ENCODE measurements around the gene NUB1.

The NUB1 gene

DNA sequence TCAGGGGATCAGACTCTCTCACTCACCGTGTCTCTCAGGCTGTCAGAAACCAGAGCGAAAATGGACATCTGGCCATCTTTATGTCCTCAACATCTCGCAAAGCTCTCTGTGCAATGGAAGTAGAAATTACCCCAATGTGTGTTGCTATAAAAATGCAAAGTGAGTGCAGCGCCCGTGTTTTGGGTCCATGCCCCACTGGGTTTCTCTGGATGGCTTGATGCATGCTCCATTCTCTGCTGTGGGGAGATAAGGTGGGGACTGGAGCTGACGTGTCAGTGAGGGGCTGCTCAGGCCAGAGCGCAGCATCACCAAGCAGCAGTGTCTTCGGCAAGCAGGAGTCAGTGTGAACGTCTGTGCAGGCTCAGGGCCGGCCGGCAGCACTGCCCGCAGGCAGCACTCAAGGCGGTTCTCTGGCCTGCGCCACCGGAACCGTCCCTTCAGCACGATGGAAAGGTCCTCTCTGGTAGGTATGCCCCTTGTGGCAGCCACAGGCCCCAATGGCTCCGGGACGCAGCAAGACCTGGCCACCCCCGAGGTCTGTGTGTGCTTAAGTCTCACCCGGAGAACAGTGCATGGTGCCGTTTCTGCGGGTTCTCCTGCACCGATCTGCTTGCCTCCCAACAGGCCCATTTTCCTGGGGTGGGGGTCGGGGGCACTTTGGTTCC, 38.1 kb downstream of the NUB1 start:
- no peak for DNase-seq

DNA sequence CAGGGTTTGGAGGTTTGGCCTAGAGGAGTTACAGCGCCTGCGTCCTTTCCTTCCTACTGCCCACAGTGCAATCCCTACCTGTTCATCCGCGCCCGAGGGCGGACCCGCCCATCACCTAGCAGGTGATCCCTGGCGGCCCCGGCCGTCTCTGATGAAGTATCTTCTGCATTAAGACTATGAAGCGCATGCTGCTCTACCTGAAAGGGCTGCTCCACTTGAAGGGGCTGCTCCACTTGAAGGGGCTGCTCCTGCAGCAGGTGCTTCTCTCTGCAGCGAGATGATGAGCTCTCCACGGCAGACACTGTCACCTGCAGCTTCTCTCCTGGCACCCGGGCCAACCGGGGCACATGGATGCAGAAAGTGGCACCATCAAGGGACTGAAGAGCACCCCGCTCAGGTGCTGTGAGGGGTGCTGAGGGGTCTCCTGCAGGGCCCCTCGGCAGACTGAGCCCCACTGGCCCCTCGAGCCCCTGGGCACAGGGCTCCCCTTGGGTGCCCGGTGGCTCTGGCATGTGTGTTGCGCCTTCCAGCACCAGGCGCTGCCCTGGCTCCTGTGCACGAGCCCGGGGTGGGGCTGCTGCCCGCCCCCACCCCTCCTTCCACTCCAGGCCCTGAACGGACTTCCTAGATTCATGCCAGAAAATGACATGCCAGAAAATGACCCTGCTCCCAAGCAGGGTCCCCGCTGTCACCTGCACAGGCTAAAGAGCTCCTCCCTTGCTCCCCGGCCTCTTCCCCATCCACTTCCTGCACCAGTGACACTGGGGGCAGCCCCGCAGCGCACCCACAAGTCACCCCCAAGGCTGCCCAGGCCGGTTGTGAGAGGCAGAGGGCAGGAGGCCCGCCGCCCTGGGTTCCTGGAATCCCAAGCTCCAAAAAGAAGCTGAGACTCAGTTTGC, 38.8 kb downstream of the NUB1 start:
- DNase-seq, result no peak

DNA sequence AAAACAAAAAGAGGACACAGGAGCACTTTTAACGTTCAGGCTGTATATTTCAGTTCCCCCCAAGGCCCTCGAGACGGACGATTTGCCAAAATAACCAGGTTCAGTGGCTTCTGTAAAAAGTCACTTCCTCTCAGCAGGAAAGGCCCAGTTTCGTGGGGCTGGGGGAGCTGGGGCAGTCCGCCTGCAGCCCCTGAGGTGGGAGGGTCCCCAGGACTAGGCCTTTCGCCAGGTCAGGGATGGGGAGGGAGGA, 39.4 kb downstream of the NUB1 start:
- no peak for DNase-seq

DNA sequence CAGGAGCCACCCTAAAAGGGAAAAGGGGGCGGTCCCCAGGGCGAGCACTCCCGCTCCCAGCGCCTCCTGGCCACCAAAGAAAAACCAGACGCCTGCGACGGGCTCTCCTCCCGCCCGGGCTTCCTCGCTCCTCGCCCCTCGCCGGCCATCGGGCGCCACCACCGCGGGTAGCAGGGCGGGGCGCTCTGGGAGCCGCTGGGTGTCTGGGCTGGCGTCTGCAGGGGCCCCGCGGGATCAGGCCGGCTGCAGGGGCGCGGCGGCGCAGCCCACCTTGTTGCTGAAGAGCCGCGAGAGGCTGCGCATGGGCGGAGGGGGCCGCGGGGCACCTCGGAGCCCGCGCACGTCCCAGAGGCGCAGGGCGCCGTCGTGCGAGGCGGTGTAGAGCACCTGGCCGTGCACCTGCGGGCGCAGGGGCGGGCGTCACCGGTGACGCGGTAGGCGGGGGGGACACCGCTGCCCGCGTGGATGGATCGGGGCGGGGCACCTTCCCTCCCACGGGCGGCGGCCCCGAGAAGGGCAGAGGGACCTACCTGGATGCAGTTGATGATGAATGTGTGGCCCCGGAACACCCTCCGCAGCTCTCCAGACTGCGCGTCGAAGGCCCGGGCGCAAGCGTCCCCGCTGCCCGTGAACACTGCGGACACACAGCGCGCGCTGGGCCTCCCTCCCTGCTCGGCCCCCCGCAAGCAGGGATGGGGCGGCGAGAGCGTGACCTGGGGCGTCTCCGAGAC, 39.9 kb downstream of the NUB1 start:
- peak; percentile 28 for DNase-seq

GRCh38 chr7:151382079-151382885, 40.7 kb downstream of the NUB1 start:
- no peak for DNase-seq

DNA sequence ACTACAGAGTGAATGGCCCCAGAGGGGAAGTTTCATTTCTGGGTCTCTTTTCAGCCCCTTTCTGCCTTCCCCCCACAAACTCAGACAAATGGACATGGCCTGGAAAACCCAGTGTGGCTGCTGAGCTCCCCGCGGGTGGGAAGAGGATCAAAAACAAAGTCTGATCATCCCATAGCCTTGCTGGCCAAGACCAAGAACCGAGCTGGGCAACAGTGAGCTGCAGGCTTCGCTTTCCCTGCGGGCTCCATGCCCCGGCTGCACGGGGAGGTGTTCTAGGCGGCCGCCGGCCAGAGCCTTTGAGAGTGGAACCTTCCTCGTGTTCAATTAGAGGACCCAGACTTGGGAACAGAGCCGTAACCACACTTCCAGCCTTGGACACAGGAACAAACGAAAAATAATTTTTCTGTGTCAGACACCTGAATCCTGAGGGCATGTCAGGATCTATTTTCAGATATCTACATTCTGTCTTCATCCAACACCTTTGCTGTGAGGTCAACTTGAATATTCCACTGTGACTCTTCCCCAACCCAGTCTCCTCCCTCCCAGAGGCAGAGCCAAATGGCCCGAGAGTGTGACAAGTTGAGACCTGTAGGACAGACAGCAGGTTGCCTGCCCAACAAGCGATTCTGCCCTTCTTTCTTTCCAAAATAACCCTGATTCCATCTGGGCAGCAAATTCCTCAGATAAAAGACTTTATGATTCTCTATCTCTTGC, 42.2 kb downstream of the NUB1 start:
- no peak for DNase-seq

- DNase-seq, result no peak
These were observed 42.7 kb downstream of the NUB1 start for GRCh38 chr7:151384352-151384697.

DNA sequence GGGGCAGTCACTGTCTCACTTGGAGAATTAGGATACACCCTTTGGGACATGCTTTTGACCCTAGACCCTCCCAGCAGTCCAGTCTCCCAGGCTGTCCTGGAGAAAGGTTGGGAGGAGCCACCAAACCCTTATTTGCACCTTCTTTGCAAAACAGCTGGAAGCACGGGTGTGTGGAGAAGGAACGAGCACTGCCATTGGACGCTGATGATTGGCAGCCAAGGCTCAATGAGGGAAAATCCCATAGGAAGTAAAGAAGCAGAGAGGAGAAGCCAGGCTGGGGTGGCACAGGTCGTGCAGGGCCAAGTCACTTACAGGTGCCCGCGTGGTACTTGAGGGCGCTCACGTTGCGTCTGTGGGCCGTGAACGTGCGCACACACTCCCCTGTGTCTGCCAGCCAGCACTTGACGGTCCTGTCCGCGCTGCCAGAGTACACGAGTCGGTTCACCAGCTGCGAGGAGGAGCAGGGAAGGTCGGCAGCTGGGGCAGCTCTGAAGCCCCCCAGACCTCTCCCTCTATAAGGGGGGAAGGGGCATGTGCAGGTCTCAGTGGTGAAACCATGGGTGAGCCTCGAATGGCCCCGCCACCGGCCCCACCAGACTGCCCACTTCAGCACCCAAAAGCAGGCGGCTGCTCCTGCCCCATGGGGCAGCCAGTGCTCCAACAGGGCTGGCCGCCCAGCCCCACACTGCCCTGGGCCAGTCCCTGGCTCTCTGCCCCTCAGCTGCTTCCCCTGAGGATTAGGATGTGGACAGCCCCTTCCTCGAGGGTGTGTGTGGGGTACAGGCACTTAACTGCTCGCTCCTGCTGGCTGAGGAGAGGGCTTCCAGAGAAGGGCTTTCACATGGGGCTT, 43.4 kb downstream of the NUB1 start:
- no peak for DNase-seq

DNA sequence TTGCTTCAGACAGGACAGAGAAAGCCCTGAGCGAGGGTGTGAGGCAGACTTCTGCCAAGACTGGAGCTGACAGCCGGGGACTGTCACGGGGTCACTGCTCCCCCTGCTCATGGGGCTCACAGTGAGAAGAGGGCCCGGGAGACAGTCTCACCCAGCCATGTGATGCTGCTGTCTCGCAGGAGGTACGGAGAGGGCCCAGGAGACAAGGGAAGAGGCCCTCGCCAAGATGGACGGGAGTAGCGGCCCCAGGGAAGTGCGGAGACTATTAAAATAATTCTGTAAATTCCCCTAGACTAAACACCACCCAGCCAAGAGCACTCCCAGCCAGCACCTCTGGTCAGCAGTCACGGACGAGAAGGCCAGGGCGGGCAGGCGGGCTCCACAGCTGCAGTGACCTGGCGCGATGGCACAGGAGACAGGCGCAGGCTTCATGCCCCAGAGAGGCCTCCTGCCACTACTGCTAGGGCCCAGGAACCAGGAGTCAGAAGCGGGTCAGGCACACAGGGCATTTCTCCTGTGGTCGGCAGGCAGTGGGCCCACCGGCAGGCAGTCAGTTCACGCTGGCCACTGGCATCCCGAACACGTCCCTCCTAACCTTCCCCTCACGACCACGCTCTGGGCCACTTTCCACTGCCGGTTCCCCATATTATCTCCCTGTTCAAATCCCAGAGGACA, 44.2 kb downstream of the NUB1 start:
- DNase-seq, result no peak

DNA sequence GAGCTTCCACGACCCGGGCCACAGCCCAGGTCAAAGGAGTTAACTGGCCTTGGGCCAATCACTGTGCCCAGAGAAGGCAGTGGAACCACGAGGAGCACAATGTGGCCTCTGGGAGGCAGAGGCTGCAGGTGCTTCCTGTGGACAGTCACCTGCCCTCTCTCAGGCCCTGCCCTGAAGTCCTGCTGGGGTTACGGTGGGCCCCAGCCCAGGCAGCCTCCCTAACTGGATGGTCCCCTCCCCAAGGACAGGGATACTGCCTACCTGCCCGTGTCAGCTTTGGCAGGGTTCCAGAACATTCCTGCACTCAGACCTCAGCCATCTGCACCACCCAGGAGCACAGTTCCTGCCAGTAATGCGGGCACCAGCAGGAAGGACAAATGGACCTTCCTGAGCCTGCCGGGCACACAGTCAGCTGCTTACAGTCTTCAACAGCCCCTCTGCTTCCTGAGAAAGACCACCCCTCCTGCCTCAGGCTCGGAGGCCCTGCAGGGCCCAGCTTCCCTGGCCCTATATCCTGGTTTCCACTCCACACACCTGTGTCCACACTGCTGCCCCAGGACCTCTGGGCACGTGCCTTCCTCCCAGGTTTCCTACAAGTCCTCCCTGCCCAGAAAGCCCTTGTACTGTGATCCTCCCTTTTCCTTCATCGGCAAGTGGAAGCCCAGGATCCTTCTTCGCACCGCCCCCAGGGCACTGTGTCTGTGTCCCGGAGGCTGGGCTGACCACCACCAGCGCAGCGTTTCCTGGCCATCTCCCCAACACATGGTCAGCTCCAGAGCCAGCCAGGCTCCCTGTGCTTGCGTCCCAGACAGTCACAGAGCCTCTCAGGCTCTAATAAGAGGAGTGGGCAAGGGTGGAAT, 44.9 kb downstream of the NUB1 start:
- DNase-seq, result no peak

- no peak for DNase-seq
These were observed 45.8 kb downstream of the NUB1 start for GRCh38 chr7:151387161-151388006.

DNA sequence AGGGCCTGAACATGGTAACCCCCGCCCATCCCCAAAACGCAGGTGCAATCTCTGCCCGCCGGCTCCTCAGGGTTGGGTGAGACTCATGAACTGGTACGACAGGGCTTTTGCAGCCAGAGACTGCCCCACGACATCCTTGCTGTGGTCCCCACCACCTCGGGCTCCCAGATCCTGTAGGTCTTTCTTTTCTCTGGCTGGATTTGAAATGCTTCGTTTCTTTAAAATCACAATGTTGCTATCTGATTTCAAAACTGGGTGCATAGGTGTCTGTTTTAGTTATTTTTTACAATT, 46.3 kb downstream of the NUB1 start:
- DNase-seq, result no peak

DNA sequence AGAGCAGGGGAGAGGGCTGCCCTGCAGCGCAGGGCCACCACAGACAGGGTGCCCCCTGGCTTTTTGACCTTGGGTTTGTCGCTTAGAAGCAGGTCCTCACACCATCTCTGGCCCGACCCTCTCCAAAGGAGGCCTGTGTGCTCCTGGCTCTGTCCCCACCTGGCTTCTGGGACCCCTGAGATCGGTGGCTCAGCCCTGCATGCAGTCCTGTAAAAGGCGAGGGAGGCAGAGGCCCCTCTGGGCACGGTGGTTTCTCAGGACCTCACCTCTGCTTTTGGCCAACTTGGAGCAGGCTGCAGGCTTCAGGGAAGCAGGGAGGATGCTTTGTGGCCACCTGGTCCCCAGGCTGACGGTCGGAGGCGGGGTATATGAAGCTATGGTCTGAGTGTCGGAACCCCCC, 46.8 kb downstream of the NUB1 start:
- DNase-seq, result no peak

DNA sequence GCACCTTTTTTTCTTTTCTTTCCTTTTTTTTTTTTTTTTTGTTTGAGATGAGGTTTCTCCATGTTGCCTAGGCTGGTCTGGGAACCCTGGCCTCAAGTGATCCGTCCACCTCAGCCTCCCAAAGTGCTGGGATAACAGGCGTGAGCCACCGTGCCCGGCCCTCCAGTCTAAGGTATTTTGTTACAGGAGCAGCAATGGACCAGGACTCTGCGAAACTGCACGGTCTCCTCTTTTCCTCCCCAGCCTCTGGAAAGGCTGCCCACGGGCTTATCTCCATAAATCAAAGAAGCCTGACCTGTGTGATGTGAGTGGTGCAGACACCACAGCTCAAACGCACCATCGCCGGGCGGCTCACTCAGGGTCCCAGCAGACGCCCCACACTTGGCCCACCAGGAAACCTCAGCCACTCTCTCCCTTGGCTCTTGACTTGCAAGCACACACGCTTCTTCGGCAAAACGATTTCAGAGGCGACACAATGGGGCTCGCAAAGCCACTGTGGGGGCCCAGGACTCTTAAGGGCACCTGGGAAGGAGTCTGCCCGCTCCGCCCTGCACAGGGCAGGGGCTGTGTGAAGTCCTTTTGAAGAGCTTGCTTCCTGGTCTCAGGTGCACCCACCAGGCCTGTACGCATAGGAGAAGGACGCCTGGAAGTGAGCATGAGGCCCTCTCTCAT, 47.6 kb downstream of the NUB1 start:
- no peak for DNase-seq

DNA sequence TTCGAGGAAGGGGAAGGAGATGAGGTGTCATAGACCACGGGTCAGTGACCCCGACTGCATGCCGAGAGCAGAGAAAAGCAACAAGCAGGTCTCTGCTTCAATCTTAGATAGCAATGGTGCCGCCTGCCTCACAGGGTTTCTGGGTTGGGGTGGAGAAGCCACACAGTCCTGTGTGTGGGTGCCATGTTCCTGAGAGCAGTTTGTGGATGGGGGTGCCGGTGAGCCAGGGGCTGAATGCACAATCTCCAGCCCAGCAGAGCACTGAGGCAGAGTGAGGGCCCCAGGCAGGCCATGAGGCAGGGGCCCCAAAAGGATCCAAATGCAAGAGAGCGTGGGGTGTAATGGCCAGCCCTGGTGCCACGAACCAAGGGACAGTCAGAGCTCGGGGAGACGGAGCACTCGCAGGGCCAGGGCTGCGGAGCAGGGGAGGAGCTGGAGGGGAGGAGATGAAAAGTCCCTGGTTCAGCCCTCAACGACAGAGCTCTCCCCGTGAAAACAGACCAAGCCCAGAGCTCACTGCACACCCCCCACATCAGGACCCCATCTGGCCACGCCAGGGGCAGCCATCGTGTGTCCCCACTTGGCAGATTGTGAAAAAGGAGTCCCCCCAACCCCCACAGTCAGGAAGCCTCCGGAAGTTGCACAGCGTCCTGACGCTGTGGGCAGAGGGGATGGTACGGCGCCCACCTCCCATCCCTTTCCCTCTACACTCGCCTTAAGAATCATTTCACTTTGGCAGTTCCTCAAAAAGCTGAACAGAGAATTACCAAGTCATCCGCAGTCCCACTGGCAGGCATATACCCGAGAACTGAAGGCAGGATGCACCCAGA, 48.4 kb downstream of the NUB1 start:
- no peak for DNase-seq

- DNase-seq, result no peak
These were observed 49.2 kb downstream of the NUB1 start for GRCh38 chr7:151390598-151391357.

GRCh38 chr7:151391358-151391730, 49.7 kb downstream of the NUB1 start:
- no peak for DNase-seq

All from activated T-cell treated with anti-CD3 and anti-CD28 coated beads for 4 hours (primary cell).